Suprapubic skin (tissue), 4 donors: ENCODE data around the gene IFTAP. TPM values are rescaled to one million over a fixed set of nuclear protein-coding genes. Genes with fewer than 3 reads are reported as not detected.

Source experiments
- DNase-seq, 2 donors: peaks; one replicate each; pipeline ENCODE4 v3.0.0-alpha.2; 2019; ENCODE audit warnings: low spot score in 2 of 2
- H3K27ac ChIP-seq: fragments of 200-600 bp; sonication (generic); one replicate; pipeline ENCODE4 v1.5.1; 2019
- H3K27me3 ChIP-seq: fragments of 200-600 bp; sonication (generic); one replicate; pipeline ENCODE4 v1.5.1; 2019
- H3K36me3 ChIP-seq: fragments of 200-600 bp; sonication (generic); one replicate; pipeline ENCODE4 v1.5.1; 2019
- H3K4me1 ChIP-seq: fragments of 200-600 bp; sonication (generic); one replicate; pipeline ENCODE4 v1.5.1; 2019
- H3K4me3 ChIP-seq: fragments of 200-600 bp; sonication (generic); one replicate; pipeline ENCODE4 v1.5.1; 2019; ENCODE audit warnings: mild to moderate bottlenecking
- H3K9me3 ChIP-seq: fragments of 200-600 bp; sonication (generic); one replicate; pipeline ENCODE4 v1.5.1; 2019
- EP300 ChIP-seq: sonication (generic); formaldehyde crosslinking; IDR thresholded peaks from one replicate; pipeline ENCODE4 v1.6.1; 2017; ENCODE audit warnings: antibody characterized with exemption
- POLR2A ChIP-seq, 2 donors: fragments of 450-650 bp; IDR thresholded peaks; one replicate each; pipeline ENCODE4 v1.6.1; 2017; ENCODE audit warnings: antibody characterized with exemption in 2 of 2, mild to moderate bottlenecking in 2 of 2, moderate library complexity in 2 of 2
- POLR2AphosphoS5 ChIP-seq, 3 donors: sonication (generic); formaldehyde crosslinking; IDR thresholded peaks; one replicate each; pipeline ENCODE4 v1.6.1; 2017; ENCODE audit warnings: antibody characterized with exemption in 3 of 3
- WGBS: methylation state at CpG from one replicate; pipeline ENCODE4 v1.1.5; 2018; 5-methylcytosine and 5-hydroxymethylcytosine counted together
- total RNA-seq, 4 donors: library from RNA; depleted of rRNA; stranded (reverse); fragments of >200 nt; gene quantifications; one replicate each; pipeline ENCODE4 v1.1.0, GENCODE V29; 2016
- TF ChIP-seq, protein P1 (sequence below), 2 donors: fragments of 200-600 bp in 1 of 2; fragments of 450-650 bp in 1 of 2; sonication (generic) in 1 of 2; IDR thresholded peaks; one replicate each; pipeline ENCODE4 v1.5.1; 2016 to 2019; ENCODE audit warnings: antibody characterized with exemption in 2 of 2, mild to moderate bottlenecking in 1 of 2, moderate library complexity in 1 of 2

IFTAP gene
- total RNA-seq, 4 donors from 2014 or later: 6.6 to 17.8 (median 8.8) TPM

DNA sequence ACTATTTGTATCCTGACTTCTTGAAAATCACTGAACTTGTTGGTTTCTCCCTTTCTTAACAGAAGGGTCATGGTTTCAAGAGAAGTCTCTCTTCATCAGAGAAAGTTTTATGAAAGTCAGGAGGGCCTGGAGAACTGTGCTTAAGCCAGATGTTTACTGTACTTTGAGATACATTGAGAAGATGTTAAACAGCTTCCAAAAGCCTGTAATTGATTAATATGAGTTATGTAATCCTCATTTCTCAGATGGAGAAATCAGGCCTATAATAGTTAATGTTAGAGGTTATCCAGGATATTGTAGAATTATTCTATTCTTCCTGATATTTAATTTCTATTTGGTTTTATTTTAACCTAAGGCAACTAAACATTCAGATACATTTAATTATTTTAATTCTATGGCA lies 100.8 kb downstream of the IFTAP start:
- Histone ChIP-seq H3K4me3 (no peak overlapping the region), H3K4me1 (no peaks in the 10 kb centered on the region), H3K36me3 (no peaks in the 10 kb centered on the region), H3K27ac (no peak overlapping the region), H3K27me3 (no peaks in the 10 kb centered on the region), H3K9me3 (no peaks in the 10 kb centered on the region)
- DNase-seq: no peak
- no peak for TF ChIP-seq POLR2AphosphoS5 (IDR thresholded peaks at IDR 0.05)
- no peak for TF ChIP-seq EP300
- TF ChIP-seq, protein P1, sequence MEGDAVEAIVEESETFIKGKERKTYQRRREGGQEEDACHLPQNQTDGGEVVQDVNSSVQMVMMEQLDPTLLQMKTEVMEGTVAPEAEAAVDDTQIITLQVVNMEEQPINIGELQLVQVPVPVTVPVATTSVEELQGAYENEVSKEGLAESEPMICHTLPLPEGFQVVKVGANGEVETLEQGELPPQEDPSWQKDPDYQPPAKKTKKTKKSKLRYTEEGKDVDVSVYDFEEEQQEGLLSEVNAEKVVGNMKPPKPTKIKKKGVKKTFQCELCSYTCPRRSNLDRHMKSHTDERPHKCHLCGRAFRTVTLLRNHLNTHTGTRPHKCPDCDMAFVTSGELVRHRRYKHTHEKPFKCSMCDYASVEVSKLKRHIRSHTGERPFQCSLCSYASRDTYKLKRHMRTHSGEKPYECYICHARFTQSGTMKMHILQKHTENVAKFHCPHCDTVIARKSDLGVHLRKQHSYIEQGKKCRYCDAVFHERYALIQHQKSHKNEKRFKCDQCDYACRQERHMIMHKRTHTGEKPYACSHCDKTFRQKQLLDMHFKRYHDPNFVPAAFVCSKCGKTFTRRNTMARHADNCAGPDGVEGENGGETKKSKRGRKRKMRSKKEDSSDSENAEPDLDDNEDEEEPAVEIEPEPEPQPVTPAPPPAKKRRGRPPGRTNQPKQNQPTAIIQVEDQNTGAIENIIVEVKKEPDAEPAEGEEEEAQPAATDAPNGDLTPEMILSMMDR (IDR thresholded peaks at IDR 0.05): no peak
- TF ChIP-seq POLR2A (IDR thresholded peaks at IDR 0.05): no peak

DNA sequence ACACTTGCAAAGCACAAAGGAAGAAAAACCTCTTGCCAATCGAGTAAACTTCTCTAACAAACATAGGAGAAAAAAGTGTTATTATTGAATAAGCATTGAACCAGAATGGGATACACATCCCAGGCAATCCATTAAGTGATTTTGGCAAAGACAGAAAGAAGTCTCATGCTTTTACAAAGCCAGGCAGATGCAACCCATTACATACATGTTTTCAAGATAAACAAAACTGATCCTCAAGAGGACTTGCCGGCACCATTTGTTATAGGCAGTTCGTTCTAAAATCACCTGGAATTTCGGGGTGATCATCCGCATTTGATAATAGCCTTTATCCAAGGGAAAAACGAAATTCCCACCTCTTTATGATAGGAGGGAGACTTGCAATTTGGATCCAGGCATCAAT lies 101.3 kb downstream of the IFTAP start:
- Histone ChIP-seq H3K9me3 (no peaks in the 10 kb centered on the region), H3K36me3 (no peaks in the 10 kb centered on the region), H3K4me1 (no peaks in the 10 kb centered on the region), H3K4me3 (no peak overlapping the region), H3K27me3 (no peaks in the 10 kb centered on the region), H3K27ac (no peak overlapping the region)
- no peak for DNase-seq
- TF ChIP-seq, protein P1 (IDR thresholded peaks at IDR 0.05): no peak
- TF ChIP-seq POLR2A (IDR thresholded peaks at IDR 0.05) (no peak), POLR2AphosphoS5 (IDR thresholded peaks at IDR 0.05) (no peak), EP300 (no peak)
- WGBS: 62% methylated on average over 6 of the region's 6 CpGs

DNA sequence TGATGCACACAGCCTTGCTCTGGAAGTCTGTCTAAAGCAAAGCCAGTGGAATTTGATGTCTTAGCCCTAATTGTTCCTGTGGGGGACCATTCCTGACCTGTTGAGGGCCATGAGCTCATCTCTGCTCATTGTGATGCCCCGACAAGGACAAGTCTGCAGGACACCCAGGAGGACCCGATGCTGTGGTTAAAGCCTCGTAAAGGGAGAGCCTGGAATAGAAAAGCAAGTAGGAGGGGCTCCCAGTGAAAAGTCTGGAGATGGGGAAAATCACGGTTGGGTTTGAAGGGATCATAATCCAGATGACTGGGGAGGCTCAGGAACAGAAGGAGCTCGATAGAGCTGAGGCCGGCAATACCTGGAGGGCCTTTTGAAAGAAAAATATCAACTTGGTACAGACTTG lies 102.2 kb downstream of the IFTAP start:
- H3K27me3 ChIP-seq: no peaks in the 10 kb centered on the region
- H3K36me3 ChIP-seq: no peaks in the 10 kb centered on the region
- no peaks in the 10 kb centered on the region for H3K9me3 ChIP-seq
- H3K4me3 ChIP-seq: no peak overlapping the region
- no peaks in the 10 kb centered on the region for H3K4me1 ChIP-seq
- 79% methylated on average over 6 of the region's 6 CpGs for WGBS
- no peak for DNase-seq
- no peak overlapping the region for H3K27ac ChIP-seq
- TF ChIP-seq, protein P1 (IDR thresholded peaks at IDR 0.05): no peak
- TF ChIP-seq POLR2AphosphoS5 (IDR thresholded peaks at IDR 0.05): no peak
- no peak for TF ChIP-seq EP300
- TF ChIP-seq POLR2A (IDR thresholded peaks at IDR 0.05): no peak

DNA sequence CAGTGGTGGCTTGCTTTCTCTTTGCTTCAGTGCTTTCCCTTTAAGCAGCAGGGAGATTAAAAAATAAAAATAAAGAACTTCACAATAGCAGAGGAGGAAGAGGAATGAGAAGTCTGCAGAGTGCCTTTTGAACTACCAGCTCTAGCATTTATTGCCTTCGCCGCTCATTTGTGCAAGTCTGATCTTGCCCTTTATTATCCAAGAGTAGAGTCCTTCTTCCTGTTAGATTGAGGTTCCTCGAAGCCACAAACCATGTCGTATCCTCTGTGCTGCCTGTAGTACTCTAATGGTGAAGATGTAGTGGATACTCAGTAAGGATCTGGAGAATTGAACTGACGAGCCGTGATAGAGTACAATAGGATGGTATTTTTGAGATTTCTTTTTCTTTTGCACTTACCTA lies 105.0 kb downstream of the IFTAP start:
- Histone ChIP-seq H3K36me3 (no peaks in the 10 kb centered on the region), H3K9me3 (no peaks in the 10 kb centered on the region), H3K27ac (no peak overlapping the region), H3K4me3 (no peak overlapping the region), H3K27me3 (no peaks in the 10 kb centered on the region), H3K4me1 (no peaks in the 10 kb centered on the region)
- TF ChIP-seq POLR2A (IDR thresholded peaks at IDR 0.05) (no peak), POLR2AphosphoS5 (IDR thresholded peaks at IDR 0.05) (no peak), EP300 (no peak)
- TF ChIP-seq, protein P1 (IDR thresholded peaks at IDR 0.05): no peak
- 56% methylated on average over 6 of the region's 6 CpGs for WGBS
- DNase-seq: no peak

DNA sequence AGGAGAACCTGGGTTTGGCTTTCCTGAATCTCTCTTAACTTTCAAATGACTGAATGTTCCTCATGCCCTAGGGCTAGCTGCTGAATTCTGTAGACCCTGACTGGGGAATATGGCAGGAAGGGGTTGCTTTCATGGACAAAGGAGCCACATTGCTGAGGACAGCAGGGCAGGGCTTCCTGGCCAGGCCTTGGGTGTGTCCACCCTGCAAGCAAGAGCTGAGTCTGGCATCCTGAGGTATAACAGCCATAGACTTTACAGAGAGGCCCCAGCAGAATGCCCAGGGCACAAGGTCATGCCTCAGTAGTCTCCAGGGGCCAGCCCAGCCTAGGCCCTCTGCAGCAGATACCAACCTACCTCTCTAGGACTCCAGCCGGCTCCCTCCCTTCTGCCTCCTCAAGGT lies 105.9 kb downstream of the IFTAP start:
- H3K27ac ChIP-seq: no peak overlapping the region
- TF ChIP-seq POLR2A (IDR thresholded peaks at IDR 0.05) (no peak), POLR2AphosphoS5 (IDR thresholded peaks at IDR 0.05) (no peak), EP300 (no peak)
- TF ChIP-seq, protein P1 (IDR thresholded peaks at IDR 0.05): no peak
- DNase-seq: no peak
- H3K4me1 ChIP-seq: no peaks in the 10 kb centered on the region
- no peaks in the 10 kb centered on the region for H3K36me3 ChIP-seq
- H3K27me3 ChIP-seq: no peaks in the 10 kb centered on the region
- H3K9me3 ChIP-seq: no peaks in the 10 kb centered on the region
- WGBS: 100% methylated on average over 1 of the region's 1 CpG
- no peak overlapping the region for H3K4me3 ChIP-seq
